ENCODE results near the gene PSEN1.

Gene PSEN1

DNA sequence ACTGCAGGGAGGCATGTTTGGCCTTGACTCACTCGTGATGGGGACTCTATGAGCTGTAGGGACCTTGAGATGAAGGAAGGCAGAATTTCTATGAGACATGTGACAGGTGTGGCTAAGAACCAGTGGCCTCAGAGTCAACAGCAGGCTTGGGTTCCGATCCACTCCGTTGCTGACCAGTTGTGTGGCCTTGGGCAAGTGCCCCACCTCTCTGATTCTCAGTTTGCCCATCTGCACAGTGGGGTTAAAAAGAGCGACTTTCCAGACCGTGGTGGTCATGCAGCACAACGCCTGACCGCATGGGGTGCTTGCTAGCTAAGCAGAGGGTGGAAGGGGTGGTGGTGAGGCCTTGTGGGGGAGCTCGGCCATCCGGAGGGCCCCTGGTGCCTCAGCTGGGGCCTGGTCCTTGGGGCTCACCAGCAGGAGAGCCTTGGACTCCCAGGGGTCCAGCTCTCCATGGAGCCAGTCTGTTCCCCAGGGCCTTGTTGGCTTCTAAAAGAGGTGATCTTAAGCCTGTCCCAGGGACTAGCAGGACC is 119.5 kb downstream of the PSEN1 start:
- DNase-seq, result no peak

DNA sequence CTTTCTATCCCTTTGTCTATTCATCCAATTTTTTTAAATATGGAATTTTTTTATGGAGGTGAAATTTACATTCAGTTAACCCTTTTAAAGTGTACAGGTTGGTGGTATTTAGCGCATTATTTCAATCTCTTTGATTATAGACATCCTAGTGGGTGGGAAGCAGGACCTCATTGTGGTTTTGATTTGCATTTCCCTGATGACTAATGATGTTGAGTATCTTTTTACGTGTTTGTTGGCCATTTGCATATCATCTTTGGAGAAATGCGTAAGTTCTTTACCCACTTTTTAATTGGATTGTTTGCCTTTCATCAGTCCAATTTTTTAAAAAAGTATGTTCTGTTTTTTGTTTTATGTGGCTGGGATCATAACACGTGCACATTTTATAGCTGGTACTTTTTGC is 121.8 kb downstream of the PSEN1 start:
- no peak for DNase-seq

DNA sequence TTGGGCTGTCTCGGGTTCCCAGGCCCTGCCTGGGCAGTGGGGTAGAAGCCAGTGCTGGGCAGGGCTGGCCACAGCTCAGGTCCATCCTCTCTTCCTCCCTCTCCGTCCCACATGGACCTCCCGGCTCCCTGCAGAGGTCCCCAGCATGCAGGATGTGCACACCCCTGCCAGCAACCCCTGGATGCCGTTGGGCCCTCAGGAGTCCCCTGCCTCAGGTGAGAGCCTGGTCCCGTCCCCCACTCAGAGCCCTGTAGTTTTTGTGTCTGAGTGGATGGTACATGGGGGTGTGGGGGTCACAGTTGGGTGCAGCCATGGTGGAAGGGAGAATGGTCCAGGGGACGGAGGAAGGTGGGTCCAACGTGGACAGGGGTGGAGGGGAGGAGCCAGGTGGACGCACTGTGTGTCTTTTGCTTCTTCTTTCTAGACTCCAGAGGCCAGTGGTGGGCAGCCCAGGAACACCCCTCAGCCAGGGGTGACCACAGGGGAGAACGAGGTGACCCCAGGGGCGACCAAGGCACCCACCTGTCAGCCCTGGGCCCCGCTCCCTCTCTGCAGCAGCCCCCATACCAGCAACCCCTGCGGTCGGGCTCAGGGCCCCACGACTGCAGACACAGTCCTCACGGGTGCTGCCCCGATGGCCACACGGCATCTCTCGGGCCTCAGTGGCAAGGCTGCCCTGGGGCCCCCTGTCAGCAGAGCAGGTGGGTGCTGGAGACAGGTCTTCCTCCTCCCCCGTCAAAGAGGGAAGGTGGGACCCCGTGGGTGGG is 122.7 kb downstream of the PSEN1 start:
- DNase-seq, result no peak

DNA sequence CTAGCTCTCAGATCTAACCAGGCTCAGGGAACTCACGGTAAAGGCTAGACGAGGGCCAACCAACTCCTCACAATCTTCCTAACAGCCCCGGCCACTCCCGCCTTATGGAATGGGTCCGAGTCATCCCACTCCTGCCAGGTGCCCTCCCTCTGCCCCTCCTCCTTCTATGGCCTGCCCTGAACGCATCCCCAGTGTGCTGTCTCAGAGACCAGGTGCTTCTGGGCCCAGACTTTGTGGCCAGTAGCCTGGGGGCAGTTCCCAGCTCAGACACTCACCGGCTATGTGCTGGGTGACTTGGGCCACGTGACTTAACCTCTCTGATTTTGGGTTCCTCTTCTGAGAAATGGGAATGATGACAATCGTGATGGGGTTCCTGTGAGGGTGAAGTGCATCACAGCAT is 123.5 kb downstream of the PSEN1 start:
- no peak for DNase-seq

DNA sequence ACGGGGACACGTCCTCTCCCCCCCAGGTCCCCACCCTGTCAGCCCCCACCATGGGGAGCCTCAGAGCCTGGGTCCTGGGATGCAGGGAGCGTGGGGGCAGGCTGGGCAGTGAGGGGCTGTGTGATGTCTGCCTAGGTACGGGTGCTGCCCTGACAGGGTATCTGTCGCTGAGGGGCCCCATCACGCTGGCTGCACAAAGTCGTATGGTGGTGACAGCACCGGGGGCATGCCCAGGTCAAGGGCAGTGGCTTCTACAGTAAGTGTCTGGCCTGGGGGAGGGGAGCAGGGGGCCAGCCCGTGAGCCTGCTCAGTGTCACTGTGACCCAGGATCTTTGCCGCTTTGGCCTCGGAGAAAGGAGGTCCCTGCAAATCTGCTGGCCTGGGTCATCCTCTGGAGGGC is 124.3 kb downstream of the PSEN1 start:
- DNase-seq, result no peak

DNA sequence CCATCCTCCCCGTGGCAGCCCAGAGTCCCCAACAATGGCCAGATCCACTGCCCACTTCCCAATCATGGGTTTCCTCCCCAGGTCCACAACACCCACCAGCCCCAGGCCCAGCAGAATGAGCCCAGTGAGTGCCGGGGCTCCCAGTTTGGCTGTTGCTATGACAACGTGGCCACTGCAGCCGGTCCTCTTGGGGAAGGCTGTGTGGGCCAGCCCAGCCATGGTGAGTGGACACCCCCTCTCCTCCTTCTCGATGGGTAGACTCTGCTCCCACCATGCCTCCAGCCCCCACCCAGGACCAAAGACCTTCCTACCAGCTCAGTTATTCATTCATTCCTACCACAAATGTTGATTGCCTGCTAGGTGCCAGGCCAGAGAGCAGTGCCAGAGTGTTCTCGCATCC is 124.8 kb downstream of the PSEN1 start:
- no peak for DNase-seq

DNA sequence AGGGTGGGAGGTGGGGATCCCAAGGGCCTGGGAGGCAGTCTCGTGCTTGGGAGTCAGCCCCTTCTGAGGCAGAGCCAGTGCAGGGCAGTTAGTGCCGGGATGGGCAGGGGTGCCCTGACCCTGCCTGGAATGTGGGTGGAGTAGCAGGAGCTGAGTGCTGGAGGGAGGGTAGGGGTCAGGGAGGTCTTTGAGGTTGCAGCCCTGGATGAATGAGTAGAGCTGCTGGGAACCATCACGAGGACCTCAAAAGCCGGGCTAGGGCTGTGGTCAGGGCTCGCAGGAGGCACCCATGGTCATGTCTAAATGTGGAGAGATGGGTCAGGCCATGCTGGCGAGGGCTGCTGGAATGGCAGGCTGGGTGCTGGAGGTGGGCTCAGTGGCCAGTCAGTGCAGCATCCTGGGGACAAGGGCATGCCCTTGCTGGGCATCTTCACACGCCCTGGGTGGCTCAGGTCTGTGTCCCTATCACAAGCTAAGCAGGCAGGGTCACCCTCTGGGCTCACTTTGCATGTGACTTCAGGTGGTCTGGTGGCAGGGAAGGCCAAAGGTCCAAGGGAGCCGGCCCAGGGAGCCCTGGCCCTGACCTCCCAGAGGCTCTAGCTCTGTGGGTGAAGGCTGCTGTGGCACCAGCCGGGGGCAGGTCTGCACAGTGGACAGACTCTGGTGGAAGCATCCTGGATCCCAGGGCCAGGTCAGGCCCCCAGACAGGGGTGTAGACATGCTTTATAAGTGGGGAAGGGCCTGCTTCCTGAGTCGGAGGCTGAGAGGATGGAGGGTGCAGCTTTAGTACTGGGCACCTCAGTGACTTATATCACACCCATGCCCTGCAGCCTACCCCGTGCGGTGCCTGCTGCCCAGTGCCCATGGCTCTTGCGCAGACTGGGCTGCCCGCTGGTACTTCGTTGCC is 125.5 kb downstream of the PSEN1 start:
- no peak for DNase-seq

DNA sequence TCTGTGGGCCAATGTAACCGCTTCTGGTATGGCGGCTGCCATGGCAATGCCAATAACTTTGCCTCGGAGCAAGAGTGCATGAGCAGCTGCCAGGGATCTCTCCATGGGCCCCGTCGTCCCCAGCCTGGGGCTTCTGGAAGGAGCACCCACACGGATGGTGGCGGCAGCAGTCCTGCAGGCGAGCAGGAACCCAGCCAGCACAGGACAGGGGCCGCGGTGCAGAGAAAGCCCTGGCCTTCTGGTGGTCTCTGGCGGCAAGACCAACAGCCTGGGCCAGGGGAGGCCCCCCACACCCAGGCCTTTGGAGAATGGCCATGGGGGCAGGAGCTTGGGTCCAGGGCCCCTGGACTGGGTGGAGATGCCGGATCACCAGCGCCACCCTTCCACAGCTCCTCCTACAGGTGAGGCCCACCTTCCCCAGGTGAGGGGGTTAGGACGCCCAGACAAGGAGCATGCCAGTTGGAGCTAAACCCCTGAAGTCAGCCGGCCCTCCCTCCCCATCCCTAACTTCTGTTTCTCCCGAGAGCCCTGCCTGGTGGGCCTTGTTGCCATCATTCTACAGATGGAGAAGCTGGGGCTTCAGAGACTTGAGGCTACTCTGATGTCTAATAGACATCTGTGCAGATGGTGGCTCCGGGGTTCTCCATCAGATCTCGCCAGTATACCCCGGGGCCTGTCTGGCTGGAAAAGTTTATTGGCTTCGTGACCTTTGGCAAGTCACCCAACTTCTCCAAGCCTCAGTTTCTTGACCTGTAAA is 126.3 kb downstream of the PSEN1 start:
- DNase-seq, result no peak

DNA sequence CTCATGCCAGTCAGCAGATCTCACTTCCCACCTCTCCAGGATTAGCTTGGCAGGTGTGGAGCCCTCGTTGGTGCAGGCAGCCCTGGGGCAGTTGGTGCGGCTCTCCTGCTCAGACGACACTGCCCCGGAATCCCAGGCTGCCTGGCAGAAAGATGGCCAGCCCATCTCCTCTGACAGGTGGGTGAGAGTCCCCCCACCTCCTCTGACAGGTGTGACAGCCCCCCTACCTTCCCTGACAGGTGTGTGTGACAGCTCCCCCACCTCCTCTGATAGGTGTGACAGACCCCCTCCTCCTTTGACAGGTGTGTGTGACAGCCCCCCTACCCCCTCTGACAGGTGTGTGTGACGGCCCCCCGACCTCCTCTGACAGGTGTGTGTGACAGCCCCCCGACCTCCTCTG is 127.3 kb downstream of the PSEN1 start:
- no peak for DNase-seq

DNA sequence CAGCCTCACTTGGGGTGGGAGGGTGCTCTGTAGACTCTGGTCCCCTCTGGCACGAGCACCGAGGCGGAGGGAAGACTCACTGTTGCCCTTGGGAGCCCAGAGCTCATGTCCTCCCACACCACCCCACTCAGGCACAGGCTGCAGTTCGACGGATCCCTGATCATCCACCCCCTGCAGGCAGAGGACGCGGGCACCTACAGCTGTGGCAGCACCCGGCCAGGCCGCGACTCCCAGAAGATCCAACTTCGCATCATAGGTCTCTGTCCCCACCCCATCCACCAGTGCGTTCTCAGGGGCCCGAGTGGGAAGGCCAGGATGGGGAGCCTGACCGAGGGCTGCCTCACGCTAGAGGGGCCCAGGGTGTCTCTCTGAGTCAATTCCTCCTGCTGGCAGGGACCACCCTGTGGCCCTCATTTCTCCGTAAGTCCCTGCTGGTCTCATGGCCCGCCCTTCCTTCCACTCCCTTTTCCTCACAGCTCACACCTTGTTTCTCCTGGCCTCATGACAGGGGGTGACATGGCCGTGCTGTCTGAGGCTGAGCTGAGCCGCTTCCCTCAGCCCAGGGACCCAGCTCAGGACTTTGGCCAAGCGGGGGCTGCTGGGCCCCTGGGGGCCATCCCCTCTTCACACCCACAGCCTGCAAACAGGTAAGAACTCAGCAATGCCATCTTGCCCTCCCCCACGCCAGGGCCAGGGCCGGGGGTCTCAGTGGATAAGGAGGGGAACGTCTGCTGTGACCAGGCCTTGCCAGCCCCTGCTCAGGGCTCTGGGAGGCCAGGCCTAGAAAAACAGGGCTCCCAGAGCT is 128.0 kb downstream of the PSEN1 start:
- no peak for DNase-seq

DNA sequence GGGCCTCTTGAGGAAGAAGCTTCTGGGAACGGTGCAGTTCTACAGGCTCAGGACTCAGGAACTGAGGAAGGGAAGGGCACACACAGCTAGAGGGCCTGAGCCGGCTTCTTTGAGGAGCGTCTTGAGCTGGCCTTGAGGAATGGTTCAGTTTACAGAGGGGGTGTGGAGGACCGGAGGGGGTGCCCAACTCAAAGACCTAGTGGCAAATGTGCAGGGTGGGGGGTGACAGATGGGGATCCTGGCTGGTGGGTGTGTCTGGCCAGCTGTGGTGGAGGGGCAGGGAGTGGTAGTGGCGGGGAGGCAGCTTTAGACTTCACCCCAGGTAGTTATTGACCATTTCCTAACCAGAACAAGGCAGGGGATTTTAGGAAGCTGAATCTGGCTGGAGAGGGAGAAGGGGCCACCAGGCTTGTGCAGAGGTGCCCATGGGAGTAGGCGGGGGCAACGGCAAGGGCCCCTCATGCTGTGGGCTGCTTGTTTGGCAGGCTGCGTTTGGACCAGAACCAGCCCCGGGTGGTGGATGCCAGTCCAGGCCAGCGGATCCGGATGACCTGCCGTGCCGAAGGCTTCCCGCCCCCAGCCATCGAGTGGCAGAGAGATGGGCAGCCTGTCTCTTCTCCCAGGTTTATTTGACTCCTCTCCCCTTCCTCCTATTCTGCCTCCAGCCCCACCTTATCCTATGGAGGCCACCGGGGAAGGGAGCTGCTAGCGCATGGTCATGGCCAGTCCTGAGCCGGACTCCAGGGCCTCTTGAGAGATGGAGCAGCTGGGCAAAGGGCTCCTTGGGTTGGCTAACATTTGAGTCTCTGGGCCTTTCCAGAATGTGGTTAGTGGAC is 128.8 kb downstream of the PSEN1 start:
- no peak for DNase-seq

DNA sequence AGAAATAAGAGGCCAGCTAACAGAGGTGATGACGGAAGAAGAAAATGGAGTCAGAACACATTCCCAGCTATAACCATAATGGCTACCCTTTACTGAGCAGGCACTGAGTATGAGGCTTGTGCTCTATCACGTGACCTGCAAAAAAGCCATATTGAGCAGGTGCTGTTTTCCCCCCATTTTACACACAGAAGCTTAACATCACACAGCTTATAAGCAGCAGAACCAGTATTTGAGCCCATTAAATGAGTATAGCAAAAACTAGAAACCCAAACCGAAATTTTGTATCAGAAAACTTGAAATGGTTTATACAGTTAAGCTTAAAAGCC is 129.4 kb downstream of the PSEN1 start:
- no peak for DNase-seq

DNA sequence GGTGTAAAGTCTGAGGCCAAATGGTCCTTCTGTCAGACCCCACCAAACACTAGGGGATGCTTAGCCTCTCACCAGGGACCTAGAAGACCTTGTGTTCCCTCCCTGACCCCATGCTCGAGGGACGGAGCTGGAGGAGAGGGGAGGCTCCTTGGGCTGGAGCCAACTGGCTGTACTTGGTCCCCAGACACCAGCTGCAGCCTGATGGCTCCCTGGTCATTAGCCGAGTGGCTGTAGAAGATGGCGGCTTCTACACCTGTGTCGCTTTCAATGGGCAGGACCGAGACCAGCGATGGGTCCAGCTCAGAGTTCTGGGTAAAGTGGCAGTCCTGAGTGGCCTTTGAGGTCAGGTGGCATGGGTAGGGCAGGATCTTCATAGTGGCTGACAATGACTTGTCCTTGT is 130.0 kb downstream of the PSEN1 start:
- DNase-seq, result no peak

DNA sequence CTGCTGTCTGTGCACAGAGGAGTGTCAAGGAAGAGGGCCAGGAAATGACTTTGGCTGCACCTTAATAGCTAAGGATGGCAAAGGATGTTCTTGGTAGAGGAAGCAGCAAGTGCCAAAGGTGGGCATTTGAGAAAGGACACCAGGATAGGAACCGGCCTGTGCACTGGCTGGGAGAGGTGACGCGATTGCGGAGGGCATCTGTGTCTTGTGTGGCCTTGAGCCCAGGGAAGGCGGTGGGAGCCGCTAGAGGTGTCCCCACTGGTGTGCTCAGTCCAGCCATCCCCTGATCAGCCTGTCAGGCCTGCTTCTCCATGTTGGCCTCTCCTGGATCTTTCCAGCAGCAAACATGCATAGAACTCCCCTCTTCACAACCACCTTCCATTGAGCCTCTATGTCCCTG is 131.2 kb downstream of the PSEN1 start:
- no peak for DNase-seq

DNA sequence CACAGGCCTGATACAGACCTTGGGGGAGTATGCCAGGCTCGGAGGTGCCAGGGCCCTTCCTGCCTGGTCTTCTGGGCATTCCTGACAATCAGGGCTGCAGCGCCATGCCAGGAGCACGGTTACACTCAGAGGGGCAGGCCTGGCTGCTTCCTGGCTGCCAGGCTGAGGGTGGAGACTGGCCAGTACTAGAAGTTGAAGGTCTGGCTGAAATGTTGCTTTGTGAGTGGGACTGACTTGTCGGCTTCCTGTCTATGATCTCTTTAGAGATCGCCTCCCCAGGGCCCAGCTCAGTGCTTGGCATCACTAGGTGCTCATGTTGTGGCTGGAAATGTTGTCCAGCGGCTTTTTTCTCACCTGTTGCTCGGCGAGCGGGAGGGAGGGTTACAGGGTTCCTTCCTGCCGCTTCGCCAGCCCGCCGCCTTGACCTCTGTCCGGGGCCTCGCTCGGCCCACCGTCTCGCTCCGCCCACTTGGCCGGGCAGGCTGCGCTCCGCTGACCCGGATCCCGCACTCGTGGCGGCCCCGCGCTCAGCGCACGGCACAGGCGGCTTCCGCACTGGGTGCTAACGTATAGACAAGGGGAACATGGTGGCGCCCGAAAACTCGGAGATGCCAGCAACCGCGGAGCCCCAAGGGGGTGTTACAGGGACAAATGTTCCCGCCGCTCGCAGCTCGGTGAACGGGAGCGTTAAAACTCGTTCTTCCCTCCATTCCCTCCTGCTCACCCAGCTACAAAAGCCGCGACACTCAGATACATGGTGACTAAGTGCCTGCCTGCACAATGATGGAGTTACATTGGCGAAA is 133.6 kb downstream of the PSEN1 start:
- DNase-seq, result no peak

DNA sequence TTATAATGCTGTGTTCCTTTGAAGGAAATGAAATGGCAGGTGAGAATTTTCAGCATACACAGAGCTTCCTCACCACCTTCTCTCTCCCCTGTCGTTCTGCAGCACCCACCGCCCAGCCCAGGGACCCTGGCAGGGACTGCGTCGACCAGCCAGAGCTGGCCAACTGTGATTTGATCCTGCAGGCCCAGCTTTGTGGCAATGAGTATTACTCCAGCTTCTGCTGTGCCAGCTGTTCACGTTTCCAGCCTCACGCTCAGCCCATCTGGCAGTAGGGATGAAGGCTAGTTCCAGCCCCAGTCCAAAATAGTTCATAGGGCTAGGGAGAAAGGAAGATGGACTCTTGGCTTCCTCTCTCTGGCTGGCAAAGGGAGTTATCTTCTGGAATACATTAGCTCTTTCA is 136.1 kb downstream of the PSEN1 start:
- no peak for DNase-seq

Measured in CD4-positive, alpha-beta T cell treated with Interferon alpha-2 for 1 hour (primary cell).